Naive thymus-derived CD8-positive, alpha-beta T cell (primary cell): Measurements from ENCODE around the gene CLASP1. TPM values are rescaled to one million over a fixed set of nuclear protein-coding genes. Genes with fewer than 3 reads are reported as not detected.
"Not testable (repeated sequence)": the region's sequence is repeated elsewhere in the genome, so short reads cannot be mapped to it uniquely, and the experiment has no call there.

Experiments
- ATAC-seq, 2 donors: fragments of 150-1000 bp; cut with Tn5 transposase in 1 of 2; sonication (Bioruptor Pico), chemical (Tn5 transposase) in 1 of 2; 1 replicate in 1 of 2; 2 replicates in 1 of 2; pipeline ENCODE4 v1.10.0; 2021; ENCODE audit warnings: mild to moderate bottlenecking in 2 of 2, moderate library complexity in 2 of 2
- POLR2A ChIA-PET: fragments of 350-600 bp; sonication (Branson Sonifier 250); formaldehyde crosslinking; loops from one replicate; lab custom pipeline; 2021; ENCODE audit warnings: antibody characterized with exemption; lab: Charles Lee
- DNase-seq, 10 donors: peaks; one replicate each; pipeline versions ENCODE4 v3.0.0 to v3.0.0-alpha.2; 2020 to 2022
- H3K27ac Mint-ChIP-seq, 10 donors: one replicate each; pipeline ENCODE4 v1.8.0; 2020 to 2022; ENCODE audit warnings: mild to moderate bottlenecking in 10 of 10, mixed read lengths in 10 of 10, moderate library complexity in 4 of 10, inconsistent platforms in 1 of 10
- H3K27me3 Mint-ChIP-seq, 5 donors: one replicate each; pipeline ENCODE4 v1.8.0; 2021 to 2022; ENCODE audit warnings: mixed read lengths in 5 of 5
- H3K36me3 Mint-ChIP-seq, 3 donors: one replicate each; pipeline ENCODE4 v1.8.0; 2020 to 2022; ENCODE audit warnings: mixed read lengths in 3 of 3, mild to moderate bottlenecking in 2 of 3, inconsistent platforms in 1 of 3
- H3K4me1 Mint-ChIP-seq, 4 donors: one replicate each; pipeline ENCODE4 v1.8.0; 2021 to 2022; ENCODE audit warnings: mixed read lengths in 4 of 4
- H3K4me3 Mint-ChIP-seq, 10 donors: one replicate each; pipeline ENCODE4 v1.8.0; 2020 to 2022; ENCODE audit warnings: mild to moderate bottlenecking in 10 of 10, mixed read lengths in 10 of 10, moderate library complexity in 6 of 10, inconsistent platforms in 1 of 10
- H3K9me3 Mint-ChIP-seq, 9 donors: one replicate each; pipeline ENCODE4 v1.8.0; 2020 to 2022; ENCODE audit warnings: mixed read lengths in 9 of 9, mild to moderate bottlenecking in 3 of 9, inconsistent platforms in 1 of 9, moderate library complexity in 1 of 9
- polyA plus RNA-seq, 3 donors: library from polyadenylated mRNA; unstranded; fragments of 300-500 nt; fragmentation: Illumina TruSeq; gene quantifications; one replicate each; pipeline ENCODE4 v1.2.3, GENCODE V29; 2021
- total RNA-seq, 8 experiments: library from RNA in 2 of 8; stranded (reverse) in 2 of 8; gene quantifications; one replicate each; pipeline ENCODE4 v1.2.3 and lab custom pipeline; 2021 to 2026

CLASP1 gene
- total and polyA plus RNA-seq, 5 experiments from 2014 or later: 10.8 to 73.5 (median 15.2) TPM

- not testable (repeated sequence) for DNase-seq, H3K9me3 Mint-ChIP-seq, ATAC-seq, H3K27me3 Mint-ChIP-seq, H3K4me3 Mint-ChIP-seq
- Mint-ChIP-seq H3K27ac (peak overlapping the region in 3 of 10 donors; percentile 31 to 48 (median 43)), H3K36me3 (peaks cover 0 to 12% (median 2%) of the 10 kb centered on the region in 3 donors), H3K4me1 (peaks cover 18 to 33% (median 21%) of the 10 kb centered on the region in 4 donors)
- POLR2A ChIA-PET: interaction anchor here (0.6 kb wide), 1 partner anchor 48 kb away, joined by 4 read pairs; no protein-coding TSS in a partner anchor
These were observed 9.1 kb upstream of the CLASP1 start for GRCh38 chr2:121658393-121658792.

DNA sequence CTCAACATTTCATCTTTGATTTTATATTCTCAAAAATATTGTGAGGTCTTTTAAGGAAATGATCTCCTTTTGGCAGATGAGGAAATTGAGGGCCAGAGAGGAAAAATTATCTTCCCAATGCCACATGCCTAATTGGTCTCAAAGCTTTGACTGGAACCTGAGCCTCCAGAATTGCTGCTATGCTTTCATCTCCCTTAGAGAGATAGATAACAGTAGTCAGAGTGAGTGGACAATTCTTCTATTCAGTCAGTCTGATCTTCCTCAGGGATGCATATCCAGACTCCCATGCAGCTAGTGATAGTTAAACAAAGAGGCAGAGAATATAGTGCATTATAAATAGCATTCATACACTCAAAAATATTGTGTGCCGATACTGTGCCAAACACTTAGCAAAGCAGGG, 3.8 kb upstream of the CLASP1 start:
- peaks cover 0 to 3% (median 0%) of the 10 kb centered on the region in 5 donors for H3K27me3 Mint-ChIP-seq
- H3K36me3 Mint-ChIP-seq: peaks cover 0 to 13% (median 0%) of the 10 kb centered on the region in 3 donors
- H3K9me3 Mint-ChIP-seq: peaks cover 0 to 3% (median 0%) of the 10 kb centered on the region in 9 donors
- POLR2A ChIA-PET: no interaction called here
- no peak overlapping the region for H3K4me3 Mint-ChIP-seq
- H3K4me1 Mint-ChIP-seq: peaks cover 33 to 56% (median 54%) of the 10 kb centered on the region in 4 donors
- peak overlapping the region in 6 of 10 donors; percentile 7 to 100 (median 58) for H3K27ac Mint-ChIP-seq
- ATAC-seq: no peak
- no peak for DNase-seq

DNA sequence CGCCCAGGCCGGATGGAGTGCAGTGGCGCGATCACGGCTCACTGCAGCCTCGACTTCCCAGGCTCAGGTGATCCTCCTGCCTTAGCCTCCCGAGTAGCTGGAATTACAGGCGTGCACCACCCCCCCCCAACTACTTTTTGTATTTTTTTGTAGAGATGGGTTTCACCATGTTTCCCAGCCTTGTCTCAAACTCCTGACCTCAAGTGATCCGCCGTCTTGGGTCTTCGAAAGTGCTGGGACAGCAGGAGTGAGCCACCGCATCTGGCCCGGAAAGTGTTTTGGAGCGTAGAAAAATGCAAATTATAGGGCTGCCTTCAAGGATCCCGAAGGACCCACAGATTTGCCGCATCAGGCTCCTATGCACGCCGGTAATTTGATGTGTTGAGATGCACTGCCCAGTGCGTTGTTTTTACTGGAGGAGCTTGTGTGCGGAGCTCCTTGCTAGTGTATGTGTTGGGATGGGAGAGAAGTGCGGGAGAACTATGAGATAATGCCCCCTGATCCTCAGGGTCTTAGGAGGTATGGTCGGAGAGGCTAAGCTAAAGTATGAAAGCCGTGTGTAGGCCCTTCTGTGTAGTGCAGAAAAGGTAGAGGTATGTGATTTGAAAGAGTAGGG, 1.2 kb upstream of the CLASP1 start:
- H3K4me3 Mint-ChIP-seq: peak overlapping the region; percentile 91 to 100 (median 99)
- H3K27me3 Mint-ChIP-seq: peaks cover 0 to 3% (median 0%) of the 10 kb centered on the region in 5 donors
- peaks cover 0 to 13% (median 0%) of the 10 kb centered on the region in 3 donors for H3K36me3 Mint-ChIP-seq
- ATAC-seq: no peak
- H3K4me1 Mint-ChIP-seq: peaks cover 42 to 76% (median 72%) of the 10 kb centered on the region in 4 donors
- H3K9me3 Mint-ChIP-seq: peaks cover 0 to 3% (median 0%) of the 10 kb centered on the region in 9 donors
- POLR2A ChIA-PET: interaction anchor here (0.5 to 3.6 kb wide), 15 partner anchors 15 to 1971 kb away, joined by 3 to 105 read pairs (median 4); partner anchors contain the start of genes EPB41L5, NIFK, RNU4ATAC and TMEM177
- DNase-seq: peak in 1 of 10 donors; percentile 7
- H3K27ac Mint-ChIP-seq: peak overlapping the region; percentile 97 to 100 (median 99)

GRCh38 chr2:121649596-121650314, 493 bp upstream of the CLASP1 start:
- Mint-ChIP-seq H3K4me1 (peaks cover 47 to 82% (median 78%) of the 10 kb centered on the region in 4 donors), H3K27ac (peak overlapping the region; percentile 97 to 100 (median 99)), H3K4me3 (peak overlapping the region; percentile 91 to 100 (median 99)), H3K36me3 (peaks cover 0 to 12% (median 0%) of the 10 kb centered on the region in 3 donors), H3K27me3 (peaks cover 0 to 3% (median 0%) of the 10 kb centered on the region in 5 donors), H3K9me3 (peaks cover 0 to 3% (median 0%) of the 10 kb centered on the region in 9 donors)
- POLR2A ChIA-PET: interaction anchor here (0.5 to 3.6 kb wide), 19 partner anchors 15 to 1971 kb away, joined by 3 to 105 read pairs (median 4); partner anchors contain the start of genes EPB41L5, NIFK, RNU4ATAC and TMEM177
- DNase-seq: peak; percentile 68 to 99 (median 97)
- peak; percentile 92 to 94 for ATAC-seq

DNA sequence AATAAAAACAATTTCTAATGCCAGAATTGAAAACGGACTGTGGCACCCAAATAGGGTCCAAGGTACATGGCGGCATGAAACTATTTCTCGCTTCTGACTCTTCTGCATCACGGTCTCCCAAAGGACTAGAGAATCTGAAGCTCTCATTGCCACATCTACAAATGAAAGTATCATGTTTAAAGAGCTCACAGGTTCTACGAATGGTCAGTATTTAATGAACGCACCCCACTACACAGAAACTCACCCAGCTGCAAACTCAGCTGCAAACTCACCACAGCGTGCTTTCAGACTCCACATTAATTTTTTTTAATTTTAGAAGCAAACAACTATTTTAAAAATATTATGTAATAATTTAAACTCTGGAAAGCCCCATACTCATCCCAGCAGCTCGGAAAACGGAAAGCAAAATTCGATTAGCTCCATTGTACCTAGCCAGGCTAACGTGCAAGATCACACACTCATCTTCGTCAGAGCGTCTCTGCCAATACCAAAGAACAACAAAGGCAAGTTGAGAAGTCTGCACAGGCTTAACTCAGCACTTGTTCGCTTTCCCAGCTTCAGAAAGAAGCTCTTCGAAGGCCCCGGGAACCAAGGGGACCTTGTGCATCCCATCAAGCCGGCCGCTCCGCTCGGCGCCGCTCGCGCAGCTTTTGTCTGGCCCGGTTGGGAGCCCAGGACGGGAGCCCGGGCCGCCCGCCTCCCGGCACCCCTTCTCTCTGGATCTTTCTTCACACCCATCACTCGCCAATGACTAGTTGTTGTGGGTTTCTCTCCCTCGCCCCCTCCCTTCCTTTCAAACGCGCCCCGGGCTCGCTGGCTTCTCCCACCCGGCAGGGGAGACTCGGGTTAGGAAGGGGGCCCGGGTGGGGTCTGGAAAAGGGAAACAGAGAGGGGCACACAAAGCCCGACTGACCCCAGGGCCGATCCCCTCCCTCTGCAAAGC, 785 bp downstream of the CLASP1 start:
- Mint-ChIP-seq H3K4me3 (peak overlapping the region; percentile 91 to 100 (median 99)), H3K9me3 (peaks cover 0 to 2% (median 0%) of the 10 kb centered on the region in 9 donors), H3K27me3 (peaks cover 0 to 3% (median 0%) of the 10 kb centered on the region in 5 donors), H3K36me3 (peaks cover 0 to 8% (median 0%) of the 10 kb centered on the region in 3 donors), H3K4me1 (peaks cover 39 to 80% (median 74%) of the 10 kb centered on the region in 4 donors), H3K27ac (peak overlapping the region; percentile 80 to 100 (median 99))
- ATAC-seq (peak; percentile 35 to 52), DNase-seq (peak; percentile 15 to 72 (median 51))
- POLR2A ChIA-PET: interaction anchor here (0.5 to 3.6 kb wide), 8 partner anchors 8 to 118 kb away, joined by 3 to 105 read pairs (median 12); partner anchors contain the start of genes NIFK, RNU4ATAC and TSN

GRCh38 chr2:121647396-121647795, 1.9 kb downstream of the CLASP1 start:
- Mint-ChIP-seq H3K4me3 (peak overlapping the region in 9 of 10 donors; percentile 22 to 100 (median 91)), H3K4me1 (peaks cover 35 to 77% (median 71%) of the 10 kb centered on the region in 4 donors), H3K9me3 (peaks cover 0 to 2% (median 0%) of the 10 kb centered on the region in 9 donors), H3K36me3 (peaks cover 0 to 6% (median 0%) of the 10 kb centered on the region in 3 donors), H3K27ac (peak overlapping the region in 5 of 10 donors; percentile 53 to 100 (median 95)), H3K27me3 (peaks cover 0 to 3% (median 0%) of the 10 kb centered on the region in 5 donors)
- POLR2A ChIA-PET: interaction anchor here (3.6 kb wide), 1 partner anchor 117 kb away, joined by 105 read pairs; the partner anchor contains the start of gene RNU4ATAC
- DNase-seq: no peak
- ATAC-seq: no peak

DNA sequence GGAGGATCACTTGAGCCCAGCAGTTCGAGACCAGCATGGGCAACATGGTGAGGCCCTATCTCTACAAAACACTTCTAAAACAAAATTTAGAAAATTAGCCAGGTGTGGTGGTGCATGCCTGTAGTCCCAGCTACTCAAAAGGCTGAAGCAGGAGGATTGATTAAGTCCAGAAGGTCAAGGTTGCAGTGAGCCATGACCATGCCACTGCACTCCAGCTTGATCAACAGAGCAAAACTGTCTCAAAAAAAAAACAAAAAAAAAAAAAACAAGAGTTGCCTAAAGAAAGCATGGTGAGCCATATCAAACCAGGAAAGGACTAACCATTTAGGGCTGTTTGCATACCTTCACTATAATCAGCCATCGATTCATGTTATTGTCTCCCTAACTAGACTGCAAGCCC, 4.5 kb downstream of the CLASP1 start:
- POLR2A ChIA-PET: no interaction called here
- H3K9me3 Mint-ChIP-seq: peaks cover 0 to 2% (median 0%) of the 10 kb centered on the region in 9 donors
- ATAC-seq: no peak
- peaks cover 0 to 3% (median 0%) of the 10 kb centered on the region in 5 donors for H3K27me3 Mint-ChIP-seq
- H3K4me3 Mint-ChIP-seq: peak overlapping the region in 1 of 10 donors; percentile 5
- peaks cover 0 to 15% (median 5%) of the 10 kb centered on the region in 3 donors for H3K36me3 Mint-ChIP-seq
- no peak for DNase-seq
- H3K4me1 Mint-ChIP-seq: peaks cover 24 to 73% (median 67%) of the 10 kb centered on the region in 4 donors
- peak overlapping the region in 4 of 10 donors; percentile 15 to 77 (median 34) for H3K27ac Mint-ChIP-seq

DNA sequence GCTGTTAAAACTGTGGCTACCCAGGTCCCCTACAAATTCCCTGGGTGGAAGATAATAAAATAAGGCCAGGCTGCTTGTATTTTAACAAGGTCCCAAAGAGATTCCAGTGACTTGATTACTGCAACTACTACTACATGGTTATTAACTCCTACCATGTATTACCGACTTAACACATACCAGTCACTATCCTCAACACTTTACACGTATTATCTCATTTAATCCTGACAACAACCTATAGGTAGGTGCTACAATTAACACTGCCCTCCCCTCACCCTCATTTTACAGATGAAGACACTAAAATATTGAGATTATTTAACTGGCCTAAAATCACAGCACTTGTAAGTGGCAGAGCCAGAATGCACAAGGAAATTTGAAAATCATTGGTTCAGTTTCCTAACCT, 5.4 kb downstream of the CLASP1 start:
- Mint-ChIP-seq H3K9me3 (peaks cover 0 to 2% (median 0%) of the 10 kb centered on the region in 9 donors), H3K4me3 (peak overlapping the region in 1 of 10 donors; percentile 2), H3K4me1 (peaks cover 24 to 73% (median 67%) of the 10 kb centered on the region in 4 donors), H3K27me3 (no peaks in the 10 kb centered on the region), H3K36me3 (peaks cover 0 to 22% (median 8%) of the 10 kb centered on the region in 3 donors), H3K27ac (no peak overlapping the region)
- ATAC-seq (no peak), DNase-seq (no peak)
- POLR2A ChIA-PET: no interaction called here

- no peaks in the 10 kb centered on the region for H3K27me3 Mint-ChIP-seq
- ATAC-seq (peak in 1 of 2 donors; percentile 27), DNase-seq (no peak)
- H3K9me3 Mint-ChIP-seq: peaks cover 0 to 15% (median 3%) of the 10 kb centered on the region in 9 donors
- peaks cover 8 to 34% (median 19%) of the 10 kb centered on the region in 3 donors for H3K36me3 Mint-ChIP-seq
- H3K4me1 Mint-ChIP-seq: peaks cover 16 to 56% (median 52%) of the 10 kb centered on the region in 4 donors
- H3K4me3 Mint-ChIP-seq: peak overlapping the region in 1 of 10 donors; percentile 9
- POLR2A ChIA-PET: interaction anchor here (0.7 to 1.2 kb wide), 2 partner anchors 8 to 27 kb away, joined by 3 read pairs; no protein-coding TSS in a partner anchor
- peak overlapping the region in 9 of 10 donors; percentile 0 to 68 (median 48) for H3K27ac Mint-ChIP-seq
These were observed 8.6 kb downstream of the CLASP1 start for GRCh38 chr2:121640380-121641316.

DNA sequence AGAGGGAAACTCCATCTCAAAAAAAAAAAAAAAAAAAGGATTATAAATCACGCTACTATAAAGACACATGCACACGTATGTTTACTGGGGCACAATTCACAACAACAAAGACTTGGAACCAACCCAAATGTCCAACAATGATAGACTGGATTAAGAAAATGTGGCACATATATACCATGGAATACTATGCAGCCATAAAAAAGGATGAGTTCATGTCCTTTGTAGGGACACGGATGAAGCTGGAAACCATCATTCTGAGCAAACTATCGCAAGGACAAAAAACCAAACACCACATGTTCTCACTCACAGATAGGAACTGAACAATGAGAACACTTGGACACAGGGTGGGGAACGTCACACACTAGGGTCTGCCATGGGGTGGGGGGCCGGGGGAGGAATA, 9.4 kb downstream of the CLASP1 start:
- not testable (repeated sequence) for H3K27me3 Mint-ChIP-seq, ATAC-seq, DNase-seq, H3K4me3 Mint-ChIP-seq
- Mint-ChIP-seq H3K9me3 (peaks cover 0 to 15% (median 3%) of the 10 kb centered on the region in 9 donors), H3K4me1 (peaks cover 12 to 55% (median 50%) of the 10 kb centered on the region in 4 donors), H3K36me3 (peaks cover 8 to 36% (median 19%) of the 10 kb centered on the region in 3 donors), H3K27ac (peak overlapping the region in 1 of 10 donors; percentile 27)
- POLR2A ChIA-PET: interaction anchor here (1.2 kb wide), 1 partner anchor 9 kb away, joined by 3 read pairs; no protein-coding TSS in a partner anchor
